Upper lobe of left lung (tissue), 4 donors: ENCODE results near the gene BRAT1.

Experiments used
- EP300 ChIP-seq, 4 donors: sonication (generic); formaldehyde crosslinking; IDR thresholded peaks; one replicate each; pipeline ENCODE4 v1.5.1; 2017; ENCODE audit warnings: antibody characterized with exemption in 4 of 4, control low read depth in 2 of 4
- POLR2A ChIP-seq, 4 donors: fragments of 450-650 bp; IDR thresholded peaks; one replicate each; pipeline ENCODE4 v1.5.1; 2016 to 2017; ENCODE audit warnings: antibody characterized with exemption in 4 of 4, mild to moderate bottlenecking in 2 of 4
- POLR2AphosphoS5 ChIP-seq, 2 donors: sonication (generic); formaldehyde crosslinking; IDR thresholded peaks; one replicate each; pipeline ENCODE4 v1.5.1; 2017; ENCODE audit warnings: antibody characterized with exemption in 2 of 2
- TF ChIP-seq, protein P1 (sequence below), 6 experiments: fragments of 450-650 bp in 4 of 6; fragments of 200-600 bp in 2 of 6; sonication (generic) in 2 of 6; IDR thresholded peaks; one replicate each; pipeline ENCODE4 v1.5.1; 2016 to 2019; ENCODE audit warnings: antibody characterized with exemption in 6 of 6

DNA sequence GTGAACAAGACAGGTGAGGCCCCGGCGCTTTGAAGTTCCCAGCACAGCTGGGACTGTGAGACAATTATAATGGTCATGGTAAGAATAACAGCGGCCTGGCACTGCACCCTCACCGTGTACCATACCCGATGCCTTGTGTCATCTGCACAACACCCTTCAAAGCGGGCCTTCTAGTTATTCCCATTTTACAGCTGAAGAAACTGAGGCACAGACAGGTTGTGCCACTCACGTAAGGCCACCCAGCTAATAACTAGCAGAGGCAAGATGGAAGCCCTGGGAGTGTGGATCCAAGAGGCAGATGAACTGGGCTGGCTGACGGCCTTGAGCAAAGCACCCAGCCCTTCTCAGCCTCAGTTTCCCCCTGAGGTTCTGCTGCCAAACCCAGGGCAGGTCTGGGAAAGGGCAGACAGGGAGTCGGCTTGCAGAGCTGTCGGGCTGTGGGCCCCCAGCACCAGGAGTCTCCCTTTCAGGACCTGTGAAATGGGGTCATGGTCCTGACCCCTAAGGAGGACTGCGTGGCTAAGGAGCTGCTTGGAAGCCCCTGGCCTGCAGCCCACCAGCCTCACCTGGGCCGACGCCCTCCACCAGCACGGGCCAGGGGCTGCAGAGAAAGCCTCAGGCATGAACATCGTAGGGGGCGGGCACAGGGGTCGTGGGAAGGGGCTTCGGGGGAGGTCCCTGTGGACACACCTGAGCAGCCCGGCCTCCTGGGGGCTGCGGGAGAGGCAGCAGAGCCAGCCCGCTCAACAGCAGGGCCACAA, 51.0 kb downstream of the BRAT1 start:
- TF ChIP-seq, protein P1, sequence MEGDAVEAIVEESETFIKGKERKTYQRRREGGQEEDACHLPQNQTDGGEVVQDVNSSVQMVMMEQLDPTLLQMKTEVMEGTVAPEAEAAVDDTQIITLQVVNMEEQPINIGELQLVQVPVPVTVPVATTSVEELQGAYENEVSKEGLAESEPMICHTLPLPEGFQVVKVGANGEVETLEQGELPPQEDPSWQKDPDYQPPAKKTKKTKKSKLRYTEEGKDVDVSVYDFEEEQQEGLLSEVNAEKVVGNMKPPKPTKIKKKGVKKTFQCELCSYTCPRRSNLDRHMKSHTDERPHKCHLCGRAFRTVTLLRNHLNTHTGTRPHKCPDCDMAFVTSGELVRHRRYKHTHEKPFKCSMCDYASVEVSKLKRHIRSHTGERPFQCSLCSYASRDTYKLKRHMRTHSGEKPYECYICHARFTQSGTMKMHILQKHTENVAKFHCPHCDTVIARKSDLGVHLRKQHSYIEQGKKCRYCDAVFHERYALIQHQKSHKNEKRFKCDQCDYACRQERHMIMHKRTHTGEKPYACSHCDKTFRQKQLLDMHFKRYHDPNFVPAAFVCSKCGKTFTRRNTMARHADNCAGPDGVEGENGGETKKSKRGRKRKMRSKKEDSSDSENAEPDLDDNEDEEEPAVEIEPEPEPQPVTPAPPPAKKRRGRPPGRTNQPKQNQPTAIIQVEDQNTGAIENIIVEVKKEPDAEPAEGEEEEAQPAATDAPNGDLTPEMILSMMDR (IDR thresholded peaks at IDR 0.05) = no peak
- TF ChIP-seq POLR2A (IDR thresholded peaks at IDR 0.05) (no peak), POLR2AphosphoS5 (IDR thresholded peaks at IDR 0.05) (no peak), EP300 (IDR thresholded peaks at IDR 0.05) (no peak)
